Prostate gland (tissue), 2 donors: Measurements from ENCODE around the gene VEZF1. TPM values are rescaled to one million over a fixed set of nuclear protein-coding genes. Genes with fewer than 3 reads are reported as not detected.
A peak's percentile ranks its signal among the peaks of the same experiment; 100 is the strongest.

ENCODE experiments used
- DNase-seq: peaks from one replicate; pipeline ENCODE4 v3.0.0-alpha.2; 2019; ENCODE audit warnings: low spot score
- H3K27ac ChIP-seq, 2 donors: fragments of 200-600 bp; sonication (generic); 2 replicates each; pipeline ENCODE4 v1.5.1; 2017 to 2019
- H3K27me3 ChIP-seq: fragments of 200-600 bp; sonication (generic); replicated peaks from 2 replicates; pipeline ENCODE4 v1.5.1; 2019; ENCODE audit not compliant: insufficient read depth
- H3K36me3 ChIP-seq, 2 donors: fragments of 200-600 bp; sonication (generic); 1 replicate in 1 of 2; 2 replicates in 1 of 2; pipeline versions ENCODE4 v1.5.1 to v1.8.1; 2017 to 2019
- H3K4me1 ChIP-seq: fragments of 200-600 bp; sonication (generic); replicated peaks from 2 replicates; pipeline ENCODE4 v1.5.1; 2019
- H3K4me3 ChIP-seq, 2 donors: fragments of 200-600 bp; sonication (generic); 2 replicates each; pipeline ENCODE4 v1.5.1; 2017 to 2019
- H3K9me3 ChIP-seq: fragments of 200-600 bp; sonication (generic); 2 replicates; pipeline ENCODE4 v1.5.1; 2017
- POLR2A ChIP-seq: fragments of 450-650 bp; IDR thresholded peaks from one replicate; pipeline ENCODE4 v1.6.1; 2016; ENCODE audit warnings: antibody characterized with exemption, mild to moderate bottlenecking
- POLR2AphosphoS5 ChIP-seq: sonication (generic); formaldehyde crosslinking; IDR thresholded peaks from one replicate; pipeline ENCODE4 v1.6.1; 2017; ENCODE audit warnings: antibody characterized with exemption
- WGBS: methylation state at CpG from one replicate; pipeline ENCODE4 v1.1.5; 2018; 5-methylcytosine and 5-hydroxymethylcytosine counted together
- intact Hi-C: fragments of 100-400 bp; cut with DNase I; formaldehyde crosslinking; loops from one replicate; pipeline ENCODE4 v1.14.2; 2022
- total RNA-seq, 2 donors: library from RNA; depleted of rRNA; stranded (reverse); fragments of >200 nt; gene quantifications; one replicate each; pipeline ENCODE4 v1.1.0, GENCODE V29; 2016
- TF ChIP-seq, protein P1 (sequence below), 4 experiments: fragments of 200-600 bp in 2 of 4; fragments of 450-650 bp in 2 of 4; sonication (generic) in 2 of 4; IDR thresholded peaks; 1 replicate in 3 of 4; 2 replicates in 1 of 4; pipeline ENCODE4 v1.5.1; 2016 to 2019; ENCODE audit warnings: antibody characterized with exemption in 4 of 4, mild to moderate bottlenecking in 2 of 4, moderate library complexity in 2 of 4

Gene VEZF1
- total RNA-seq, 2 donors from 2014 or later = 84.9 to 91.1 TPM

DNA sequence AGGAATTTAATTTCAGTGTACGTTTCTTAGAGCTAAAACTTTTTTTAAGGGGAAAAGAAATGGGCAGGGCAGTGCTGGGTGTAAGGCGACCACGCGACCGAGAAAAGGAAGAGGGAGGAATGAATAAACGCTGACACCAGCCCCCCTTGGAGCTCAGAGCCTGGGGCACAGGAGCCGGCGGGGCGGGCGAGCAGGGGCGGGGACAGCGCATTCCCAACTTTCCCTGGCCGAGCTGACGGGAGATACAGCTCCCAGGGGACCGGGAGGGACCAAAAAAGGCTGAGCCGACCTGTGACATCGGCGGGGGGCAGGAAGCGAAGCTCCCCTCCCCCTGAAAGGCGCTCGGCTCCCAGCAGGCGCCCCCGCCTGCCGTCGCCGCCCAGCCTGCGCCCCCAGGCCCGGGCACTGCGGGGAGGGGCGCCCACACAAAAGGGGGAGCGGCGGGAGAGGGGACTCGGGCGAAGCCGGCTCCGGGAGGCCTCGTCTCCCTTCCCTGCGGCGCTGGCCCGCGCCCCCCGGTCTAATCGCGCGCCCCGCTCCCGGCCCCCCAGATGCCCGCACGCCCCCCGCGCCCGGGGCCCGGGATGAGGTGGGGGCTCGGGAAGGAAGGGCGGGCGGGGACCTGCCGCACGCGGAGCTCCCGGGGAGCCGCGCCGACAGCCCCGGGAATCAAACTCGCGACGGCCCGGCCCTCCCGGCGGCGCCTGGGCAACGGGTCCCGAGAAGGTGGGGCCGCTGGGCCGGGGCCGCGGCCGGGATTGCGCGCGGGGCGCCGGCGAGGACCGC lies 33.5 kb downstream of the VEZF1 start:
- DNase-seq = peak; percentile 59
- Histone ChIP-seq H3K27me3 (no peaks in the 10 kb centered on the region), H3K36me3 (no peaks in the 10 kb centered on the region), H3K4me3 (peak overlapping the region; percentile 93 to 94), H3K27ac (peak overlapping the region; percentile 96 to 97), H3K4me1 (peaks cover 3% of the 10 kb centered on the region), H3K9me3 (no peaks in the 10 kb centered on the region)
- 1% methylated on average over 64 of the region's 85 CpGs for WGBS
- intact Hi-C loops = loop anchor here (2.0 to 5.0 kb wide), 3 partner anchors 42 to 82 kb away; no protein-coding TSS in a partner anchor
- TF ChIP-seq, protein P1, sequence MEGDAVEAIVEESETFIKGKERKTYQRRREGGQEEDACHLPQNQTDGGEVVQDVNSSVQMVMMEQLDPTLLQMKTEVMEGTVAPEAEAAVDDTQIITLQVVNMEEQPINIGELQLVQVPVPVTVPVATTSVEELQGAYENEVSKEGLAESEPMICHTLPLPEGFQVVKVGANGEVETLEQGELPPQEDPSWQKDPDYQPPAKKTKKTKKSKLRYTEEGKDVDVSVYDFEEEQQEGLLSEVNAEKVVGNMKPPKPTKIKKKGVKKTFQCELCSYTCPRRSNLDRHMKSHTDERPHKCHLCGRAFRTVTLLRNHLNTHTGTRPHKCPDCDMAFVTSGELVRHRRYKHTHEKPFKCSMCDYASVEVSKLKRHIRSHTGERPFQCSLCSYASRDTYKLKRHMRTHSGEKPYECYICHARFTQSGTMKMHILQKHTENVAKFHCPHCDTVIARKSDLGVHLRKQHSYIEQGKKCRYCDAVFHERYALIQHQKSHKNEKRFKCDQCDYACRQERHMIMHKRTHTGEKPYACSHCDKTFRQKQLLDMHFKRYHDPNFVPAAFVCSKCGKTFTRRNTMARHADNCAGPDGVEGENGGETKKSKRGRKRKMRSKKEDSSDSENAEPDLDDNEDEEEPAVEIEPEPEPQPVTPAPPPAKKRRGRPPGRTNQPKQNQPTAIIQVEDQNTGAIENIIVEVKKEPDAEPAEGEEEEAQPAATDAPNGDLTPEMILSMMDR (IDR thresholded peaks at IDR 0.05) = no peak
- peak; percentile 26 for TF ChIP-seq POLR2AphosphoS5

DNA sequence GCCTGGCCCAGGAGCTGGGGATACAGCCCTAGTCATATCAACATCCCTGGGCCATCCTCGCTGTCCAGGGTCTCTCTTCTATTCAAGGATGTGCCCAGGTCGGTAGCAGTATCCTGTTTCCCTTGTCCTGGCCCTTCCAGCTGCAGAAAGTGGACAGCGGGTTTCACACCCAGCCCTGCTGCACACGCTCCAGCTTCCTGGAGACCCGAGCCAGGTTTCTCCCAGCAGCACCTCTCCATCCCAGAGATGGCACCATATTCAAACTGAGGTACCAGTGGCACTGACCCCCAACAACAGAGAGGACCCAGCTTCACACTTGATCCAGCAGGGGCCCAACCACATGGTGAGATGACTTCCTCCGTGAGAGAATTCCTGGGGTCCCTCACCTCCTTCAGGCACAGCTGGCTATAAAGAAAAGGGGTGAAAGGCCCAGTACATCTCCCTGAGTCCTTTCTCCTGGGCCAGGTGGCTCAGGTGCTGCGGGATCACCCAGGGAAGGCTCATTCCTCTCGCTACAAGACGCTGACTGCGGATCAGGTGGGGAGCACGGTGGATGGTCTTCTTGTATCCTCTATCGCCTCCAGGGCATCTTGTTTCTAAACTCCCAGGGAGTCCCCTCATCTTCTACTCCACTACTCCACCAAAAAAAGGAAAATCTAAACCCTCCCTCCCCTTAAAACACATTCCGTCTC lies 34.2 kb downstream of the VEZF1 start:
- TF ChIP-seq POLR2AphosphoS5 = no peak
- TF ChIP-seq, protein P1 (IDR thresholded peaks at IDR 0.05) = no peak
- no peak for TF ChIP-seq POLR2A
- H3K4me3 ChIP-seq = peak overlapping the region; percentile 93 to 94
- DNase-seq = no peak
- no peaks in the 10 kb centered on the region for H3K9me3 ChIP-seq
- 38% methylated on average over 13 of the region's 13 CpGs for WGBS
- H3K27me3 ChIP-seq = no peaks in the 10 kb centered on the region
- peaks cover 5% of the 10 kb centered on the region for H3K4me1 ChIP-seq
- intact Hi-C loops = loop anchor here (2.0 to 5.0 kb wide), 3 partner anchors 42 to 82 kb away; no protein-coding TSS in a partner anchor
- no peaks in the 10 kb centered on the region for H3K36me3 ChIP-seq
- H3K27ac ChIP-seq = peak overlapping the region; percentile 96 to 97

DNA sequence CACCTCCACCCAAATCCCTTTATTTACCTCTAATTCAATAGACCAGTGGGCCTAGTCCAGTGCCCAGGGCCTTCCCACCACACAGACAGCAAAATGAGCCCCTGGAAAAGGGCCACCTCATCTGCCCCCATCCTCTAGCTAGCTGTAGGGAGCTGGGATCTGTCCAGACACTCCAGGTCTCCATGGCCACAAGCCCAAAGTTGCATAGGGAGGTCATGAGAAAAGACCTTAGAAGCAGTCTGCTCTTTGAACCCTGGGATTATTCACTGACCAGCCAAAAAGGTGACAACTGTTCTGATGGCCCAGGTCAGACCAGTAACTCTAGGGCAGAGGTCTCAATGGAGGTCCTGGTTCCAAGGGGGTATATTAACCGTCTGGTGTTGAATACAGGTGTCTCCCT lies 34.8 kb downstream of the VEZF1 start:
- DNase-seq = no peak

DNA sequence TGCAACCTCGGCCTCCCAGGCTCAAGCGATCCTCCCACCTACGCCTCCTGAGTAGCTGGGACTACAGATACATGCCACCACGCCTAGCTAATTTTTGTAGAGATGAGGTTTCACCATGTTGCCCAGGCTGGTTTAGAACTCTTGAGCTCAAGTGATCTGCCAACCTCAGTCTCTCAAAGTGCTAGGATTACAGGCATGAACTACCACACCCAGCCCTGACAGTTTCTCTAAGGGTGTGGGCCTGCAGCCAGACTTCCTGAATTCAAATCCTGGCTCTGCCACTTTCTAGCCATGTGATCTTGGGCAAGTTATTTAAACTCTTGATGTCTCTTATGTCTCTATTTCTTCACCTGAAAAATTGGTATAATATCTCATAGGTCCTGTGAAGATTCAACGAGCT lies 38.4 kb downstream of the VEZF1 start:
- TF ChIP-seq POLR2AphosphoS5 (no peak), POLR2A (no peak)
- TF ChIP-seq, protein P1 (IDR thresholded peaks at IDR 0.05) = no peak
- intact Hi-C loops = loop anchor here (5.0 kb wide), 2 partner anchors 37 to 77 kb away; no protein-coding TSS in a partner anchor
- 91% methylated on average over 5 of the region's 5 CpGs for WGBS
- DNase-seq = no peak
- H3K27me3 ChIP-seq = no peaks in the 10 kb centered on the region
- no peak overlapping the region for H3K4me3 ChIP-seq
- peaks cover 15% of the 10 kb centered on the region for H3K4me1 ChIP-seq
- H3K27ac ChIP-seq = peak overlapping the region; percentile 28 to 85
- H3K9me3 ChIP-seq = no peaks in the 10 kb centered on the region
- no peaks in the 10 kb centered on the region for H3K36me3 ChIP-seq

More for the DNA sequence above, 34.8 kb downstream of the VEZF1 start:
- no peak for TF ChIP-seq POLR2A
- TF ChIP-seq, protein P1 (IDR thresholded peaks at IDR 0.05) = no peak
- no peak for TF ChIP-seq POLR2AphosphoS5
- Histone ChIP-seq H3K27me3 (no peaks in the 10 kb centered on the region), H3K36me3 (no peaks in the 10 kb centered on the region), H3K4me1 (peaks cover 9% of the 10 kb centered on the region), H3K9me3 (no peaks in the 10 kb centered on the region), H3K27ac (peak overlapping the region; percentile 7 to 97), H3K4me3 (no peak overlapping the region)
- 79% methylated on average over 1 of the region's 1 CpG for WGBS
- intact Hi-C loops = loop anchor here (5.0 kb wide), 2 partner anchors 41 to 81 kb away; no protein-coding TSS in a partner anchor
